ES-I3 (cell line): ENCODE data around the gene PLIN4.

Experiments used
- H3K36me3 ChIP-seq: 2 replicates; pipeline ENCODE4 v1.6.1; 2013; ENCODE audit warnings: mild to moderate bottlenecking, low read length, control low read depth, moderate library complexity; ENCODE audit not compliant: insufficient read depth
- H3K4me1 ChIP-seq: 2 replicates; pipeline ENCODE4 v1.6.1; 2013; ENCODE audit warnings: mild to moderate bottlenecking, control low read depth, low read length; ENCODE audit not compliant: insufficient read depth
- H3K9ac ChIP-seq: 2 replicates; pipeline ENCODE4 v1.6.1; 2013; ENCODE audit warnings: low read depth, mild to moderate bottlenecking, low read length, moderate library complexity
- H3K9me3 ChIP-seq: 2 replicates; pipeline ENCODE4 v1.6.1; 2013; ENCODE audit warnings: mild to moderate bottlenecking, low read length, moderate library complexity; ENCODE audit not compliant: control insufficient read depth, insufficient read depth

The PLIN4 gene

GRCh38 chr19:4522291-4523002 lies 4.2 kb upstream of the PLIN4 start:
- Histone ChIP-seq H3K36me3 (no peaks in the 10 kb centered on the region), H3K4me1 (peaks cover 7% of the 10 kb centered on the region; the same call in 1 of the 2 replicates), H3K9ac (no peak overlapping the region), H3K9me3 (no peaks in the 10 kb centered on the region)

GRCh38 chr19:4521888-4522242 lies 3.6 kb upstream of the PLIN4 start:
- Histone ChIP-seq H3K9me3 (no peaks in the 10 kb centered on the region), H3K9ac (no peak overlapping the region), H3K4me1 (peaks cover 7% of the 10 kb centered on the region; the same call in 1 of the 2 replicates), H3K36me3 (no peaks in the 10 kb centered on the region)

- Histone ChIP-seq H3K4me1 (peaks cover 7% of the 10 kb centered on the region; the same call in 1 of the 2 replicates), H3K36me3 (no peaks in the 10 kb centered on the region), H3K9me3 (no peaks in the 10 kb centered on the region), H3K9ac (no peak overlapping the region)
Measured at GRCh38 chr19:4521170-4521887, 3.0 kb upstream of the PLIN4 start.

- no peaks in the 10 kb centered on the region for H3K9me3 ChIP-seq
- H3K36me3 ChIP-seq: no peaks in the 10 kb centered on the region
- no peak overlapping the region for H3K9ac ChIP-seq
- H3K4me1 ChIP-seq: peaks cover 7% of the 10 kb centered on the region; the same call in 1 of the 2 replicates
Measured at GRCh38 chr19:4519521-4520277, 1.4 kb upstream of the PLIN4 start.

- Histone ChIP-seq H3K36me3 (no peaks in the 10 kb centered on the region), H3K9me3 (no peaks in the 10 kb centered on the region), H3K4me1 (peaks cover 7% of the 10 kb centered on the region; the same call in 1 of the 2 replicates), H3K9ac (no peak overlapping the region)
Measured at GRCh38 chr19:4519172-4519496, 848 bp upstream of the PLIN4 start.

- no peak overlapping the region for H3K9ac ChIP-seq
- H3K4me1 ChIP-seq: peaks cover 7% of the 10 kb centered on the region; the same call in 1 of the 2 replicates
- no peaks in the 10 kb centered on the region for H3K36me3 ChIP-seq
- no peaks in the 10 kb centered on the region for H3K9me3 ChIP-seq
Measured at GRCh38 chr19:4517451-4518057, 732 bp downstream of the PLIN4 start.

GRCh38 chr19:4516939-4517300 lies 1.4 kb downstream of the PLIN4 start:
- H3K9me3 ChIP-seq: no peaks in the 10 kb centered on the region
- H3K36me3 ChIP-seq: no peaks in the 10 kb centered on the region
- H3K9ac ChIP-seq: no peak overlapping the region
- H3K4me1 ChIP-seq: peaks cover 7% of the 10 kb centered on the region; the same call in 1 of the 2 replicates

- H3K9me3 ChIP-seq: no peaks in the 10 kb centered on the region
- H3K9ac ChIP-seq: no peak overlapping the region
Measured at GRCh38 chr19:4516199-4516938, 1.9 kb downstream of the PLIN4 start.

GRCh38 chr19:4515732-4516131 lies 2.6 kb downstream of the PLIN4 start:
- Histone ChIP-seq H3K4me1 (peaks cover 7% of the 10 kb centered on the region; the same call in 1 of the 2 replicates), H3K36me3 (no peaks in the 10 kb centered on the region), H3K9me3 (no peaks in the 10 kb centered on the region), H3K9ac (no peak overlapping the region)

More at GRCh38 chr19:4516199-4516938, 1.9 kb downstream of the PLIN4 start:
- Histone ChIP-seq H3K36me3 (no peaks in the 10 kb centered on the region), H3K4me1 (peaks cover 7% of the 10 kb centered on the region; the same call in 1 of the 2 replicates)

GRCh38 chr19:4513248-4513647 lies 5.0 kb downstream of the PLIN4 start:
- Histone ChIP-seq H3K9me3 (no peaks in the 10 kb centered on the region), H3K9ac (no peak overlapping the region), H3K36me3 (no peaks in the 10 kb centered on the region), H3K4me1 (peaks cover 2% of the 10 kb centered on the region; the same call in 1 of the 2 replicates)

GRCh38 chr19:4512070-4512469 lies 6.2 kb downstream of the PLIN4 start:
- no peak overlapping the region for H3K9ac ChIP-seq
- H3K4me1 ChIP-seq: no peaks in the 10 kb centered on the region; the same call in 1 of the 2 replicates
- no peaks in the 10 kb centered on the region for H3K9me3 ChIP-seq
- no peaks in the 10 kb centered on the region for H3K36me3 ChIP-seq

- H3K9ac ChIP-seq: no peak overlapping the region
- H3K9me3 ChIP-seq: no peaks in the 10 kb centered on the region
- H3K4me1 ChIP-seq: no peaks in the 10 kb centered on the region; the same call in 1 of the 2 replicates
Measured at GRCh38 chr19:4511300-4512054, 6.8 kb downstream of the PLIN4 start.

More at GRCh38 chr19:4511300-4512054, 6.8 kb downstream of the PLIN4 start:
- no peaks in the 10 kb centered on the region for H3K36me3 ChIP-seq
